Middle frontal gyrus (tissue), 1 donor: ENCODE results near the gene BICD2.

ENCODE experiments used
- DNase-seq: peaks from one replicate; pipeline ENCODE4 v3.0.0-alpha.2; 2015; ENCODE audit warnings: low spot score; ENCODE audit errors: extremely low spot score

Gene BICD2

GRCh38 chr9:92669527-92669889 lies 95.1 kb downstream of the BICD2 start:
- no peak for DNase-seq

- DNase-seq = no peak
Observed at GRCh38 chr9:92668746-92669526, 95.7 kb downstream of the BICD2 start.

GRCh38 chr9:92666912-92667532 lies 97.6 kb downstream of the BICD2 start:
- no peak for DNase-seq

GRCh38 chr9:92666236-92666635 lies 98.4 kb downstream of the BICD2 start:
- DNase-seq = no peak

- DNase-seq = no peak
Observed at GRCh38 chr9:92665836-92666235, 98.8 kb downstream of the BICD2 start.

- no peak for DNase-seq
Observed at GRCh38 chr9:92664394-92665152, 100.1 kb downstream of the BICD2 start.

GRCh38 chr9:92663951-92664350 lies 100.7 kb downstream of the BICD2 start:
- DNase-seq = no peak

- no peak for DNase-seq
Observed at GRCh38 chr9:92663126-92663525, 101.5 kb downstream of the BICD2 start.

GRCh38 chr9:92661743-92662142 lies 102.9 kb downstream of the BICD2 start:
- DNase-seq = no peak
